IMR-90 (cell line): ENCODE data around the gene RELN. TPM values are rescaled to one million over a fixed set of nuclear protein-coding genes. Genes with fewer than 3 reads are reported as not detected.

Experiments
- ATAC-seq: fragments of 200-7000 bp; cut with Tn5 transposase; 2 replicates; pipeline ENCODE4 v1.9.1; 2020; ENCODE audit warnings: low read depth, mild to moderate bottlenecking, moderate library complexity
- BruUV-seq: library from RNA; stranded (reverse); fragments of 400-500 nt; replicated peaks from 2 replicates; lab custom pipeline; 2021; lab: Mats Ljungman, UMichigan
- CTCF ChIA-PET: fragments of 300-600 bp; formaldehyde crosslinking; extraction: SDS; loops from one replicate; lab custom pipeline; 2021; ENCODE audit warnings: antibody characterized with exemption; lab: Yijun Ruan, JAX
- POLR2A ChIA-PET: fragments of 300-600 bp; sonication (Branson Sonifier 250); formaldehyde crosslinking; loops from one replicate; lab custom pipeline; 2022; ENCODE audit warnings: antibody characterized with exemption; ENCODE audit not compliant: unreplicated experiment; lab: Charles Lee
- DNase-seq: peaks from one replicate; pipeline ENCODE4 v3.0.0; 2013
- H2AFZ ChIP-seq: replicated peaks from 2 replicates; pipeline ENCODE3; 2013; ENCODE audit warnings: low read length, mild to moderate bottlenecking; ENCODE audit not compliant: poor library complexity
- H2AK5ac ChIP-seq: 2 replicates; pipeline ENCODE4 v1.6.1; 2013; ENCODE audit warnings: low read depth, low read length, inconsistent platforms
- H2AK9ac ChIP-seq: replicated peaks from 2 replicates; pipeline ENCODE3; 2013; ENCODE audit warnings: mild to moderate bottlenecking, low read depth, low read length, moderate library complexity; ENCODE audit not compliant: poor library complexity
- H2BK120ac ChIP-seq: 2 replicates; pipeline ENCODE4 v1.6.1; 2013; ENCODE audit warnings: low read depth, low read length, inconsistent platforms
- H2BK15ac ChIP-seq: 3 replicates; pipeline ENCODE4 v1.6.1; 2013; ENCODE audit warnings: low read depth, low read length, inconsistent platforms
- H2BK20ac ChIP-seq: 2 replicates; pipeline ENCODE4 v1.6.1; 2013; ENCODE audit warnings: low read depth, mild to moderate bottlenecking, inconsistent platforms, low read length, moderate library complexity
- H2BK5ac ChIP-seq: 2 replicates; pipeline ENCODE4 v1.6.1; 2013; ENCODE audit warnings: mild to moderate bottlenecking, low read depth, low read length, inconsistent platforms; ENCODE audit not compliant: poor library complexity, severe bottlenecking
- H3K14ac ChIP-seq: replicated peaks from 2 replicates; pipeline ENCODE4 v1.6.1; 2013; ENCODE audit warnings: low read depth, low read length, inconsistent platforms
- H3K18ac ChIP-seq: 2 replicates; pipeline ENCODE4 v1.6.1; 2013; ENCODE audit warnings: low read depth, low read length, control low read depth
- H3K23ac ChIP-seq: 2 replicates; pipeline ENCODE4 v1.6.1; 2013; ENCODE audit warnings: low read depth, low read length, inconsistent platforms
- H3K27ac ChIP-seq: 2 replicates; pipeline ENCODE4 v1.5.1; 2013; ENCODE audit warnings: mild to moderate bottlenecking, control low read depth, low read length; ENCODE audit not compliant: insufficient read depth
- H3K27me3 ChIP-seq: 2 replicates; pipeline ENCODE4 v1.6.1; 2013; ENCODE audit warnings: low read length; ENCODE audit not compliant: control insufficient read depth, insufficient read depth
- H3K36me3 ChIP-seq: 2 replicates; pipeline ENCODE4 v1.6.1; 2013; ENCODE audit warnings: low read length, mixed read lengths; ENCODE audit not compliant: control insufficient read depth, insufficient read depth
- H3K4ac ChIP-seq: 2 replicates; pipeline ENCODE4 v1.6.1; 2013; ENCODE audit warnings: low read depth, low read length, inconsistent platforms
- H3K4me1 ChIP-seq: 2 replicates; pipeline ENCODE4 v1.6.1; 2013; ENCODE audit warnings: low read length, mixed read lengths; ENCODE audit not compliant: control insufficient read depth, insufficient read depth
- H3K4me2 ChIP-seq: 2 replicates; pipeline ENCODE4 v1.6.1; 2013; ENCODE audit warnings: low read depth, mild to moderate bottlenecking, control low read depth, low read length, moderate library complexity
- H3K4me3 ChIP-seq: 2 replicates; pipeline ENCODE4 v1.5.1; 2013; ENCODE audit warnings: low read depth, mild to moderate bottlenecking, control low read depth, low read length, moderate library complexity; ENCODE audit not compliant: insufficient read depth
- H3K56ac ChIP-seq: 2 replicates; pipeline ENCODE4 v1.6.1; 2013; ENCODE audit warnings: low read length, inconsistent platforms; ENCODE audit not compliant: insufficient read depth; ENCODE audit errors: extremely low read depth
- H3K79me1 ChIP-seq, 2 experiments: 2 replicates each; pipeline ENCODE4 v1.6.1; 2013; ENCODE audit warnings: low read length in 2 of 2, inconsistent platforms in 1 of 2, low read depth in 1 of 2
- H3K9ac ChIP-seq: 2 replicates; pipeline ENCODE4 v1.6.1; 2013; ENCODE audit warnings: low read depth, low read length, control low read depth
- H3K9me1 ChIP-seq: 2 replicates; pipeline ENCODE4 v1.6.1; 2013; ENCODE audit warnings: low read length, inconsistent platforms; ENCODE audit not compliant: insufficient read depth
- H3K9me3 ChIP-seq: 2 replicates; pipeline ENCODE4 v1.6.1; 2013; ENCODE audit warnings: low read length; ENCODE audit not compliant: control insufficient read depth, insufficient read depth
- H4K20me1 ChIP-seq: 2 replicates; pipeline ENCODE4 v1.6.1; 2013; ENCODE audit warnings: low read length, inconsistent platforms; ENCODE audit not compliant: insufficient read depth
- H4K5ac ChIP-seq: 2 replicates; pipeline ENCODE4 v1.6.1; 2013; ENCODE audit warnings: mild to moderate bottlenecking, low read depth, low read length, control low read depth
- H4K8ac ChIP-seq, 2 experiments: 2 replicates each; pipeline ENCODE4 v1.6.1; 2013; ENCODE audit warnings: low read depth in 2 of 2, low read length in 2 of 2, control low read depth in 1 of 2, inconsistent platforms in 1 of 2
- H4K91ac ChIP-seq: 2 replicates; pipeline ENCODE4 v1.6.1; 2013; ENCODE audit warnings: low read depth, low read length, inconsistent platforms; ENCODE audit not compliant: insufficient read depth
- CEBPB ChIP-seq: IDR thresholded peaks from 2 replicates; pipeline ENCODE4 v1.6.1; 2012; ENCODE audit warnings: low read depth, low read length, improper control_type of control experiment
- ELK1 ChIP-seq: fragments of 150-350 bp; IDR thresholded peaks from 2 replicates; pipeline ENCODE4 v1.6.1; 2016; ENCODE audit warnings: low read depth, mild to moderate bottlenecking, low read length, moderate library complexity, borderline replicate concordance
- MAFK ChIP-seq: IDR thresholded peaks from 2 replicates; pipeline ENCODE4 v1.6.1; 2012; ENCODE audit warnings: low read depth, low read length, improper control_type of control experiment
- NFE2L2 ChIP-seq: fragments of 150-350 bp; IDR thresholded peaks from 2 replicates; pipeline ENCODE4 v1.6.1; 2016; ENCODE audit warnings: low read depth, mild to moderate bottlenecking, low read length
- POLR2A ChIP-seq: IDR thresholded peaks from 2 replicates; pipeline ENCODE4 v1.6.1; 2012; ENCODE audit warnings: mild to moderate bottlenecking, low read depth, low read length
- RAD21 ChIP-seq: IDR thresholded peaks from 2 replicates; pipeline ENCODE4 v1.6.1; 2012; ENCODE audit warnings: low read length, improper control_type of control experiment
- RCOR1 ChIP-seq: IDR thresholded peaks from 2 replicates; pipeline ENCODE4 v1.6.1; 2012; ENCODE audit warnings: mild to moderate bottlenecking, low read length, improper control_type of control experiment; ENCODE audit not compliant: insufficient replicate concordance
- RFX5 ChIP-seq: IDR thresholded peaks from 2 replicates; pipeline ENCODE4 v1.8.0; 2012; ENCODE audit warnings: low read depth, mild to moderate bottlenecking, low read length, moderate library complexity
- SMC3 ChIP-seq: fragments of 150-350 bp; IDR thresholded peaks from 2 replicates; pipeline ENCODE4 v1.6.1; 2016; ENCODE audit warnings: low read depth, mild to moderate bottlenecking, antibody characterized with exemption, low read length, moderate library complexity
- WGBS, 2 experiments: methylation state at CpG; one replicate each; pipeline versions ENCODE4 v1.1.5 to v1.1.7; 2013; ENCODE audit warnings: missing lambda C conversion rate in 2 of 2; ENCODE audit not compliant: insufficient read length in 1 of 2; ENCODE audit errors: extremely low coverage in 2 of 2; 5-methylcytosine and 5-hydroxymethylcytosine counted together
- dilution Hi-C: fragments of 300-500 bp; cut with HindIII; formaldehyde crosslinking; loops from one replicate; pipeline ENCODE4 v1.14.3; 2018; ENCODE audit warnings: low sequenced_read_pairs; ENCODE audit not compliant: unreplicated experiment
- in situ Hi-C: fragments of 300-500 bp; cut with MboI; formaldehyde crosslinking; loops from 3 replicates; pipeline ENCODE4 v1.14.3; 2019; ENCODE audit warnings: low sequenced_read_pairs, inconsistent platforms, mixed read lengths
- intact Hi-C: fragments of 100-400 bp; cut with micrococcal nuclease; formaldehyde crosslinking; loops from 2 replicates; pipeline ENCODE4 v1.10.0; 2022
- polyA plus RNA-seq, 3 experiments: library from polyadenylated mRNA; depleted of rRNA; stranded (reverse); fragments of >200 nt; gene quantifications; 2 replicates each; pipeline ENCODE4 v1.2.3, GENCODE V29; 2012; ENCODE audit warnings: low replicate concordance in 1 of 3
- total RNA-seq: library from RNA; depleted of rRNA; stranded (reverse); fragments of >200 nt; gene quantifications from 2 replicates; pipeline ENCODE4 v1.2.3, GENCODE V29; 2012
- TF ChIP-seq, protein P1 (sequence below): fragments of 150-350 bp; IDR thresholded peaks from 2 replicates; pipeline ENCODE4 v1.6.1; 2017; ENCODE audit warnings: mild to moderate bottlenecking, antibody characterized with exemption, low read length, low read depth

RELN gene
- total and polyA plus RNA-seq, 2 of the 4 experiments (the other 2 are of a cell fraction): 14.7 to 23.7 TPM

DNA sequence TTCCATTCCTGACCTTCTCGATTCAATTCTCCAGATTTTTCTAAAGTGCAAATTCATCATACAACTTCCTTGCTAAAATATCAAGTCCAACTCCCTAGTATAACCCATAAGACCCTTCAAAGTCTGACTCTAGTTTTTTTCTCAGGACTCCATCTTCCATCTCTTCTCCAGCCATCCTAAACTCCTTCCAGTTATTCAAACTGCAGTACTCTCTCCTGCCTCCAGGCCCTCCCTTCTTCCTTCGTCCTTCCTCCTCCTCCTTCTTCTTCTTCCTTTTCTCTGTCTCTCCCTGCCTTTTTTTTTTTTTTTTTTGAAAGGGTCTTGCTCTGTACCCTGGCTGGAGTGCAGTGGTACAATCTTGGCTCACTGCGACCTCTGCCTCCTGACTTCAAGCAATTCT is 111.9 kb downstream of the RELN start:
- Histone ChIP-seq H3K36me3 (no peaks in the 10 kb centered on the region), H4K20me1 (no peaks in the 10 kb centered on the region), H3K9me1 (no peaks in the 10 kb centered on the region), H3K56ac (no peak overlapping the region), H3K27ac (no peak overlapping the region), H3K4me3 (no peak overlapping the region), H2BK20ac (no peak overlapping the region), H4K5ac (no peak overlapping the region), H3K14ac (no peak overlapping the region), H3K4ac (no peak overlapping the region), H2AFZ (no peak overlapping the region), H2AK5ac (no peak overlapping the region), H3K23ac (no peak overlapping the region), H2BK120ac (no peak overlapping the region), H3K4me2 (no peak overlapping the region), H2BK5ac (no peak overlapping the region), H2BK15ac (no peak overlapping the region), H4K91ac (no peak overlapping the region), H3K4me1 (0 out of 2 replicates have a peak, but pooled peaks cover 2% of the 10 kb centered on the region), H3K27me3 (no peaks in the 10 kb centered on the region), H2AK9ac (no peak overlapping the region), H3K9ac (no peak overlapping the region), H3K18ac (no peak overlapping the region), H3K9me3 (no peaks in the 10 kb centered on the region), H3K79me1 (no peaks in the 10 kb centered on the region), H4K8ac (no peak overlapping the region)
- no peak for ATAC-seq
- in situ Hi-C loops: no loop called here
- dilution Hi-C loops: no loop called here
- ChIA-PET POLR2A (no interaction called here), CTCF (no interaction called here)
- intact Hi-C loops: no loop called here
- no peak for TF ChIP-seq CEBPB
- no peak for TF ChIP-seq ELK1
- TF ChIP-seq SMC3: no peak
- no peak for TF ChIP-seq RFX5
- TF ChIP-seq, protein P1, sequence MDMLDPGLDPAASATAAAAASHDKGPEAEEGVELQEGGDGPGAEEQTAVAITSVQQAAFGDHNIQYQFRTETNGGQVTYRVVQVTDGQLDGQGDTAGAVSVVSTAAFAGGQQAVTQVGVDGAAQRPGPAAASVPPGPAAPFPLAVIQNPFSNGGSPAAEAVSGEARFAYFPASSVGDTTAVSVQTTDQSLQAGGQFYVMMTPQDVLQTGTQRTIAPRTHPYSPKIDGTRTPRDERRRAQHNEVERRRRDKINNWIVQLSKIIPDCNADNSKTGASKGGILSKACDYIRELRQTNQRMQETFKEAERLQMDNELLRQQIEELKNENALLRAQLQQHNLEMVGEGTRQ: no peak
- no peak for TF ChIP-seq RAD21
- TF ChIP-seq RCOR1: no peak
- no peak for TF ChIP-seq MAFK
- TF ChIP-seq NFE2L2: no peak
- TF ChIP-seq POLR2A: no peak
- DNase-seq: no peak
- WGBS, 2 experiments: 50% methylated on average over 1 of the region's 3 CpGs; no CpG with 5 or more reads in 1 of the 2 experiments
- no TSS peak for BruUV-seq
